ENCODE data around the gene SHCBP1L.
A peak's percentile ranks its signal among the peaks of the same experiment; 100 is the strongest.

Gene SHCBP1L

DNA sequence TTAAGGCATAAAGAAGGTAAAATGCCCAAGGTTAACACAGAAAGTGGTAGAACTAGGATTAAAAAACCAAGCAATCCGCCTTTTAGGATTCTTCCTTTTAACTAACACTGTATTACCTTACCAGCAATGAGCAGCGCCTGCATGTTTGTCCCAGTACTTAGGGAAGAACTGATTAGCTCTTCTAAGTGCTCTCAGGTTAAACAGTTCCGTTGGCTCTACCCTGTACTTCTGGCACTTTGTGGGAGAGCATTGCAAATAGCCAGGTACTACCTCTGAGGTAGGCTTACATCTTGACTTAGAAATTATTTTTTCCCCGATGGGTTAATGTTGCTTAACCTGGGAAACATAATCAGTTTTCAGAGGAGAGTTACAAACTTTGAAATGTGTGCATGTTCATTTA is 92.3 kb downstream of the SHCBP1L start:
- Histone ChIP-seq H3K79me1 (replicated peaks; ENCODE audit: low read length, poor library complexity, severe bottlenecking) (peaks cover 14% of the 10 kb centered on the region), H2AFZ (ENCODE audit: low read depth, low read length) (no peak overlapping the region), H3K9me3 (ENCODE audit: control insufficient read depth, low read length) (no peaks in the 10 kb centered on the region), H3K4me1 (ENCODE audit: control insufficient read depth, insufficient read depth, low read depth, low read length) (no peaks in the 10 kb centered on the region), H3K27me3 (ENCODE audit: control insufficient read depth in 1 of 2, insufficient read depth in 1 of 2, low read length in 2 of 2) (no peaks in the 10 kb centered on the region), H3K27ac (ENCODE audit: low read length, poor library complexity, severe bottlenecking) (no peak overlapping the region), H3K23ac (ENCODE audit: low read length in 2 of 2) (no peak overlapping the region), H2AK5ac (ENCODE audit: low read length, severe bottlenecking) (no peak overlapping the region), H4K91ac (ENCODE audit: low read length) (no peak overlapping the region), H3K14ac (ENCODE audit: low read length in 2 of 2) (no peak overlapping the region), H3K18ac (ENCODE audit: low read depth in 1 of 2, low read length in 2 of 2) (no peak overlapping the region), H2BK15ac (ENCODE audit: low read depth, poor library complexity, severe bottlenecking) (no peak overlapping the region), H3K4ac (ENCODE audit: low read depth in 1 of 2, low read length in 2 of 2) (no peak overlapping the region), H3K9ac (ENCODE audit: low read length) (no peak overlapping the region), H3K36me3 (ENCODE audit: control insufficient read depth in 1 of 2, insufficient read depth in 2 of 2, low read depth in 1 of 2, low read length in 2 of 2) (peaks cover 16 to 100% of the 10 kb centered on the region in 2 experiments), H2BK12ac (ENCODE audit: low read length in 2 of 2) (no peak overlapping the region), H3K4me2 (ENCODE audit: low read length, poor library complexity, severe bottlenecking) (no peak overlapping the region), H2BK5ac (ENCODE audit: low read depth, low read length, poor library complexity, severe bottlenecking) (no peak overlapping the region), H3K4me3 (ENCODE audit: insufficient read depth in 1 of 2, low read depth in 1 of 2, low read length in 2 of 2) (no peak overlapping the region), H4K8ac (ENCODE audit: low read length) (no peak overlapping the region), H2BK120ac (ENCODE audit: low read depth, low read length) (no peak overlapping the region)
- no peak for DNase-seq
- WGBS: over 99% methylated on average over 4 of the region's 4 CpGs

DNA sequence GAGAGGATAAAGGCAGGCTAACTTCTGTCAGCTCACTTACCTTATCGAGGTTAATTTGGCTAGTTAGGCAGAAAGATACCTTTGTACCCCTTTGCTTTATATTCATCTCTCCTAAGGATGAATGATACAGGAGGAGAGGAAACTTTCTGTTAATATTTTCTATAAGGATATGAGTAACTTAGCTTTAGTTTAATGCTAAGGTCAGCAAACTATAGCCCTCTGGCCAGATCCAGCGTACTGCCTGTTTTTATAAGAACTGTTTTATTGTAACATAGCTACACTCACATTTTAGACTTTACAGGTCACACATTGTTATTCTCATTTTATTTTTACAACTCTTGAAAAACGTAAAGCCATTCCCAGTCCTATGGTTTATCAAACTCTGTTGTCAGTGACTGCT is 95.8 kb downstream of the SHCBP1L start:
- Histone ChIP-seq H3K18ac (ENCODE audit: low read depth in 1 of 2, low read length in 2 of 2) (no peak overlapping the region), H3K4me2 (ENCODE audit: low read length, poor library complexity, severe bottlenecking) (no peak overlapping the region), H2BK5ac (ENCODE audit: low read depth, low read length, poor library complexity, severe bottlenecking) (no peak overlapping the region), H3K9me3 (ENCODE audit: control insufficient read depth, low read length) (no peaks in the 10 kb centered on the region), H3K23ac (ENCODE audit: low read length in 2 of 2) (no peak overlapping the region), H3K9ac (ENCODE audit: low read length) (no peak overlapping the region), H4K8ac (ENCODE audit: low read length) (no peak overlapping the region), H2BK15ac (ENCODE audit: low read depth, poor library complexity, severe bottlenecking) (no peak overlapping the region), H2BK12ac (ENCODE audit: low read length in 2 of 2) (no peak overlapping the region), H3K36me3 (ENCODE audit: control insufficient read depth in 1 of 2, insufficient read depth in 2 of 2, low read depth in 1 of 2, low read length in 2 of 2) (peaks cover 22 to 100% of the 10 kb centered on the region in 2 experiments), H3K14ac (ENCODE audit: low read length in 2 of 2) (no peak overlapping the region), H4K91ac (ENCODE audit: low read length) (no peak overlapping the region), H2AK5ac (ENCODE audit: low read length, severe bottlenecking) (no peak overlapping the region), H3K4me1 (ENCODE audit: control insufficient read depth, insufficient read depth, low read depth, low read length) (no peaks in the 10 kb centered on the region), H3K4me3 (ENCODE audit: insufficient read depth in 1 of 2, low read depth in 1 of 2, low read length in 2 of 2) (no peak overlapping the region), H2AFZ (ENCODE audit: low read depth, low read length) (no peak overlapping the region), H3K27ac (ENCODE audit: low read length, poor library complexity, severe bottlenecking) (no peak overlapping the region), H3K79me1 (replicated peaks; ENCODE audit: low read length, poor library complexity, severe bottlenecking) (peaks cover 8% of the 10 kb centered on the region), H3K4ac (ENCODE audit: low read depth in 1 of 2, low read length in 2 of 2) (no peak overlapping the region), H3K27me3 (ENCODE audit: control insufficient read depth in 1 of 2, insufficient read depth in 1 of 2, low read length in 2 of 2) (no peaks in the 10 kb centered on the region), H2BK120ac (ENCODE audit: low read depth, low read length) (no peak overlapping the region)
- 100% methylated on average over 1 of the region's 3 CpGs for WGBS
- no peak for DNase-seq

DNA sequence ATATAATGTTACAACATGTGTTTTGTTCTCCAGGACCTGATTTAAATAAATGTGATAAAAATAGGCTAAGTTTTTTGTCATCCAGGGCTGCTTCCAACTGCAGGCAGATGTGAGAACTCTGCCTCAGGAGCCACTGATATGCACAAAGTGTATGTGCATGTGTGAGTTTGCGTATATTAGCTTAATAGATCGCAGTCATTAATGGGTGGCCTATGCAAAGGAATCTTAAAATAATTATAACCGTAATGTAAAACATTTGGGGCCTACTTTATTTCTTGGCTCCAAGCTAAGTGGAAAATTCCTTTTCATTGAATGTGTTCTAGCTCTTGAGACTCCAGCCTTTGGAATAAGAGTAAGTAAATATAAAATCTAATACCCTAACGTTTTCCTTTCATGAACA is 97.1 kb downstream of the SHCBP1L start:
- H2BK12ac ChIP-seq (ENCODE audit: low read length in 2 of 2): no peak overlapping the region
- H3K79me1 ChIP-seq (replicated peaks; ENCODE audit: low read length, poor library complexity, severe bottlenecking): peaks cover 8% of the 10 kb centered on the region
- H2BK120ac ChIP-seq (ENCODE audit: low read depth, low read length): no peak overlapping the region
- 96% methylated on average over 2 of the region's 4 CpGs for WGBS
- H2BK5ac ChIP-seq (ENCODE audit: low read depth, low read length, poor library complexity, severe bottlenecking): no peak overlapping the region
- no peak overlapping the region for H3K14ac ChIP-seq (ENCODE audit: low read length in 2 of 2)
- no peak overlapping the region for H3K18ac ChIP-seq (ENCODE audit: low read depth in 1 of 2, low read length in 2 of 2)
- no peak overlapping the region for H3K23ac ChIP-seq (ENCODE audit: low read length in 2 of 2)
- DNase-seq: no peak
- no peaks in the 10 kb centered on the region for H3K27me3 ChIP-seq (ENCODE audit: control insufficient read depth in 1 of 2, insufficient read depth in 1 of 2, low read length in 2 of 2)
- H3K9ac ChIP-seq (ENCODE audit: low read length): peak overlapping the region; percentile 53
- H3K27ac ChIP-seq (ENCODE audit: low read length, poor library complexity, severe bottlenecking): no peak overlapping the region
- H3K4ac ChIP-seq (ENCODE audit: low read depth in 1 of 2, low read length in 2 of 2): no peak overlapping the region
- no peak overlapping the region for H4K8ac ChIP-seq (ENCODE audit: low read length)
- H2AFZ ChIP-seq (ENCODE audit: low read depth, low read length): no peak overlapping the region
- H4K91ac ChIP-seq (ENCODE audit: low read length): no peak overlapping the region
- H2BK15ac ChIP-seq (ENCODE audit: low read depth, poor library complexity, severe bottlenecking): no peak overlapping the region
- H3K36me3 ChIP-seq (ENCODE audit: control insufficient read depth in 1 of 2, insufficient read depth in 2 of 2, low read depth in 1 of 2, low read length in 2 of 2): peaks cover 25 to 100% of the 10 kb centered on the region in 2 experiments
- H3K9me3 ChIP-seq (ENCODE audit: control insufficient read depth, low read length): no peaks in the 10 kb centered on the region
- no peak overlapping the region for H3K4me2 ChIP-seq (ENCODE audit: low read length, poor library complexity, severe bottlenecking)
- no peaks in the 10 kb centered on the region for H3K4me1 ChIP-seq (ENCODE audit: control insufficient read depth, insufficient read depth, low read depth, low read length)
- H3K4me3 ChIP-seq (ENCODE audit: insufficient read depth in 1 of 2, low read depth in 1 of 2, low read length in 2 of 2): no peak overlapping the region
- no peak overlapping the region for H2AK5ac ChIP-seq (ENCODE audit: low read length, severe bottlenecking)

DNA sequence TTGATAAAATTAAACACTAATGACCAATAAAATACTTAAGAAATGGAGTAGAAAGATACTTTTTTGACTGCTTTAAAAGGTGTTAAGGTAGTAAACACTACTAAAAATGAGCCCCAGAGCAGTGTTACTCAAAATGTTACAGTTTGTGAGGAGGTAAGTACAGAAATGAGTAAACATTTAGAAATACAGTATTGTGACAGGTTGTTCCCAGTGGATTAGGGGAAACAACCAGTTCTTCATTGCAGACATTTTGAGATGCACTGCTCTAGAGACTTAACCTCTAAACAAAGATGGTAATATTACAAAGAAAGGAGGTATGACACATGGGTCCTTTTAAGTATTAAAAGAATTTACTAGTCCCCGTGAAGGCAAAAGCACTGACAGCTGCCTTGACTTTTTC is 101.1 kb downstream of the SHCBP1L start:
- no peak overlapping the region for H3K23ac ChIP-seq (ENCODE audit: low read length in 2 of 2)
- 93% methylated on average over 1 of the region's 1 CpG for WGBS
- no peak overlapping the region for H2BK12ac ChIP-seq (ENCODE audit: low read length in 2 of 2)
- no peak overlapping the region for H3K18ac ChIP-seq (ENCODE audit: low read depth in 1 of 2, low read length in 2 of 2)
- no peak overlapping the region for H2BK15ac ChIP-seq (ENCODE audit: low read depth, poor library complexity, severe bottlenecking)
- no peak overlapping the region for H2AK5ac ChIP-seq (ENCODE audit: low read length, severe bottlenecking)
- peaks cover 19 to 100% of the 10 kb centered on the region in 2 experiments for H3K36me3 ChIP-seq (ENCODE audit: control insufficient read depth in 1 of 2, insufficient read depth in 2 of 2, low read depth in 1 of 2, low read length in 2 of 2)
- H3K79me1 ChIP-seq (replicated peaks; ENCODE audit: low read length, poor library complexity, severe bottlenecking): peaks cover 4% of the 10 kb centered on the region
- H4K8ac ChIP-seq (ENCODE audit: low read length): no peak overlapping the region
- DNase-seq: no peak
- no peak overlapping the region for H3K4me2 ChIP-seq (ENCODE audit: low read length, poor library complexity, severe bottlenecking)
- no peaks in the 10 kb centered on the region for H3K9me3 ChIP-seq (ENCODE audit: control insufficient read depth, low read length)
- H4K91ac ChIP-seq (ENCODE audit: low read length): no peak overlapping the region
- no peaks in the 10 kb centered on the region for H3K27me3 ChIP-seq (ENCODE audit: control insufficient read depth in 1 of 2, insufficient read depth in 1 of 2, low read length in 2 of 2)
- no peak overlapping the region for H3K4me3 ChIP-seq (ENCODE audit: insufficient read depth in 1 of 2, low read depth in 1 of 2, low read length in 2 of 2)
- no peak overlapping the region for H3K14ac ChIP-seq (ENCODE audit: low read length in 2 of 2)
- no peaks in the 10 kb centered on the region for H3K4me1 ChIP-seq (ENCODE audit: control insufficient read depth, insufficient read depth, low read depth, low read length)
- H2AFZ ChIP-seq (ENCODE audit: low read depth, low read length): no peak overlapping the region
- H2BK120ac ChIP-seq (ENCODE audit: low read depth, low read length): no peak overlapping the region
- H3K9ac ChIP-seq (ENCODE audit: low read length): no peak overlapping the region
- no peak overlapping the region for H2BK5ac ChIP-seq (ENCODE audit: low read depth, low read length, poor library complexity, severe bottlenecking)
- H3K4ac ChIP-seq (ENCODE audit: low read depth in 1 of 2, low read length in 2 of 2): no peak overlapping the region
- H3K27ac ChIP-seq (ENCODE audit: low read length, poor library complexity, severe bottlenecking): no peak overlapping the region
